ENCODE data around the gene GABPB2. TPM values are rescaled to one million over a fixed set of nuclear protein-coding genes. Genes with fewer than 3 reads are reported as not detected.

GABPB2 gene
- polyA plus RNA-seq, 3 donors: 2.2 to 14.0 (median 2.2) TPM

DNA sequence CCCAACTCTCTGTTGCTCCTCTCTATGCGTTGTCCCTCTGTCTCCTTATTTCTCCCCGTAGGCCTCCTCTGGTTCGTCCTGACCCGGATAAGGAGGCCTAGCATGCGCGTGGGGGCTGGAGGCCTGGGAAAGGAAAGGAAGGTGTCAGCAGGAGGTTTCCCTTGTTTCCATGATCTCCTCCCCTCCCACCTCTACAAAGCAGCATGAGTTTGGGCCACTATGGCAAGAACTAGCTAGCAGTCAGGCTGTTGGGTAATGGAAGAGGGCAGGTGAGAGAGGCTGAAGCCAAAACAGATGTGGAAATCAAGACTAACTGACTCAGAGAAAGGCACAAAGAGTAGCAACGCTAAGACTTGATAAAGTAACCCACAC, 76.6 kb downstream of the GABPB2 start:
- peak overlapping the region in 3 of 7 donors; percentile 37 to 83 (median 37) for H3K27ac Mint-ChIP-seq
- 0% methylated on average over 1 of the region's 7 CpGs for WGBS (ENCODE audit: insufficient coverage)
- intact Hi-C loops (cut with micrococcal nuclease): no loop called here

DNA sequence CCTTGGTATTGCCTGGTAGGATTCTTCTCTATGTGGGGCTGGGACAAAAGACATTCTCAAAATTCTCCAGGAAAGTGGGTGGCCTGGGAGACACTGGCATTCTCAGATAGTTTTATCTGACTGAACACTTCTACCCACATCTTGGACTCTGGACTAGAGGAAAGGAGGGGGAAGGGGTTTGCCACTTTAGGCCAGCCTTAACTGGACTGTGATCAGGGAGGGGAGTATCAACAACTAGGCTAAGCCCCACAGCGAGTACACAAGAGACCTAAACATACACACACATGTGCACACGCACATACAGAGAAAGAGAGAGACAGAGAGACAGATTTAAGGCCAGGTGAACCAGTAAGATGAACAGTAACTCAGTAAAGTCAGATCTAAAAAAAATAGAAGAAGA, 77.1 kb downstream of the GABPB2 start:
- Histone ChIP-seq H3K9ac (ENCODE audit: insufficient read depth, low read length, poor library complexity, severe bottlenecking) (no peak overlapping the region), H2AFZ (ENCODE audit: insufficient read depth, low read depth, low read length, poor library complexity, severe bottlenecking) (peak overlapping the region; percentile 99)

More for the DNA sequence above, 76.6 kb downstream of the GABPB2 start:
- H3K27me3 Mint-ChIP-seq (ENCODE audit: low read depth in 3 of 3): peaks cover 30 to 43% (median 34%) of the 10 kb centered on the region in 3 donors
- DNase-seq: no peak
- Histone ChIP-seq H3K4me1 (ENCODE audit: control insufficient read depth in 1 of 2, insufficient read depth in 2 of 2, low read length in 2 of 2) (peaks cover 13 to 23% of the 10 kb centered on the region in 2 donors), H4K20me1 (ENCODE audit: insufficient read depth, low read length) (no peaks in the 10 kb centered on the region), H3K9me3 (replicated peaks in 1 of 2; ENCODE audit: control insufficient read depth in 1 of 2, insufficient read depth in 1 of 2, low read length in 2 of 2) (no peaks in the 10 kb centered on the region), H3K27me3 (ENCODE audit: control insufficient read depth in 2 of 2, insufficient read depth in 2 of 2, low read length in 2 of 2) (peaks cover 2 to 19% of the 10 kb centered on the region in 2 donors), H3K4me2 (replicated peaks; ENCODE audit: extremely low read depth, low read length, poor library complexity, severe bottlenecking) (peak overlapping the region; percentile 100), H2AFZ (ENCODE audit: insufficient read depth, low read depth, low read length, poor library complexity, severe bottlenecking) (peak overlapping the region; percentile 99), H3K79me2 (ENCODE audit: insufficient read depth, low read length) (no peaks in the 10 kb centered on the region), H3K36me3 (replicated peaks in 1 of 2; ENCODE audit: control insufficient read depth in 1 of 2, insufficient read depth in 2 of 2, low read length in 2 of 2) (no peaks in the 10 kb centered on the region), H3K27ac (ENCODE audit: low read depth in 1 of 2, low read length in 2 of 2) (no peak overlapping the region), H3K9ac (ENCODE audit: insufficient read depth, low read length, poor library complexity, severe bottlenecking) (peak overlapping the region; percentile 49), H3K4me3 (replicated peaks in 1 of 3; ENCODE audit: low read depth in 2 of 3, low read length in 3 of 3) (peak overlapping the region; percentile 59 to 93 (median 64))
- TF ChIP-seq, protein P1, sequence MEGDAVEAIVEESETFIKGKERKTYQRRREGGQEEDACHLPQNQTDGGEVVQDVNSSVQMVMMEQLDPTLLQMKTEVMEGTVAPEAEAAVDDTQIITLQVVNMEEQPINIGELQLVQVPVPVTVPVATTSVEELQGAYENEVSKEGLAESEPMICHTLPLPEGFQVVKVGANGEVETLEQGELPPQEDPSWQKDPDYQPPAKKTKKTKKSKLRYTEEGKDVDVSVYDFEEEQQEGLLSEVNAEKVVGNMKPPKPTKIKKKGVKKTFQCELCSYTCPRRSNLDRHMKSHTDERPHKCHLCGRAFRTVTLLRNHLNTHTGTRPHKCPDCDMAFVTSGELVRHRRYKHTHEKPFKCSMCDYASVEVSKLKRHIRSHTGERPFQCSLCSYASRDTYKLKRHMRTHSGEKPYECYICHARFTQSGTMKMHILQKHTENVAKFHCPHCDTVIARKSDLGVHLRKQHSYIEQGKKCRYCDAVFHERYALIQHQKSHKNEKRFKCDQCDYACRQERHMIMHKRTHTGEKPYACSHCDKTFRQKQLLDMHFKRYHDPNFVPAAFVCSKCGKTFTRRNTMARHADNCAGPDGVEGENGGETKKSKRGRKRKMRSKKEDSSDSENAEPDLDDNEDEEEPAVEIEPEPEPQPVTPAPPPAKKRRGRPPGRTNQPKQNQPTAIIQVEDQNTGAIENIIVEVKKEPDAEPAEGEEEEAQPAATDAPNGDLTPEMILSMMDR (IDR thresholded peaks at IDR 0.05): no peak
- H3K4me3 Mint-ChIP-seq: peak overlapping the region; percentile 93 to 100
- peaks cover 0 to 3% (median 0%) of the 10 kb centered on the region in 7 donors for H3K9me3 Mint-ChIP-seq
- peaks cover 24% of the 10 kb centered on the region for H3K4me1 Mint-ChIP-seq
- peaks cover 0 to 4% of the 10 kb centered on the region in 2 donors for H3K36me3 Mint-ChIP-seq

More for the DNA sequence above, 77.1 kb downstream of the GABPB2 start:
- H3K79me2 ChIP-seq (ENCODE audit: insufficient read depth, low read length): no peaks in the 10 kb centered on the region
- Mint-ChIP-seq H3K4me3 (peak overlapping the region in 1 of 2 donors; percentile 43), H3K27ac (no peak overlapping the region), H3K36me3 (peaks cover 0 to 4% of the 10 kb centered on the region in 2 donors), H3K9me3 (peaks cover 0 to 3% (median 0%) of the 10 kb centered on the region in 7 donors), H3K27me3 (ENCODE audit: low read depth in 3 of 3) (peaks cover 30 to 43% (median 33%) of the 10 kb centered on the region in 3 donors), H3K4me1 (peaks cover 24% of the 10 kb centered on the region)
- intact Hi-C loops (cut with micrococcal nuclease): no loop called here
- H3K27ac ChIP-seq (ENCODE audit: low read depth in 1 of 2, low read length in 2 of 2): no peak overlapping the region
- H3K9me3 ChIP-seq (replicated peaks in 1 of 2; ENCODE audit: control insufficient read depth in 1 of 2, insufficient read depth in 1 of 2, low read length in 2 of 2): no peaks in the 10 kb centered on the region
- no peaks in the 10 kb centered on the region for H4K20me1 ChIP-seq (ENCODE audit: insufficient read depth, low read length)
- WGBS (ENCODE audit: insufficient coverage): no CpG with 5 or more reads among the region's 2 CpGs
- TF ChIP-seq, protein P1 (IDR thresholded peaks at IDR 0.05): no peak
- H3K4me1 ChIP-seq (ENCODE audit: control insufficient read depth in 1 of 2, insufficient read depth in 2 of 2, low read length in 2 of 2): peaks cover 13 to 23% of the 10 kb centered on the region in 2 donors
- H3K4me2 ChIP-seq (replicated peaks; ENCODE audit: extremely low read depth, low read length, poor library complexity, severe bottlenecking): no peak overlapping the region
- no peak for DNase-seq
- H3K27me3 ChIP-seq (ENCODE audit: control insufficient read depth in 2 of 2, insufficient read depth in 2 of 2, low read length in 2 of 2): peaks cover 2 to 19% of the 10 kb centered on the region in 2 donors
- H3K4me3 ChIP-seq (replicated peaks in 1 of 3; ENCODE audit: low read depth in 2 of 3, low read length in 3 of 3): no peak overlapping the region
- no peaks in the 10 kb centered on the region for H3K36me3 ChIP-seq (replicated peaks in 1 of 2; ENCODE audit: control insufficient read depth in 1 of 2, insufficient read depth in 2 of 2, low read length in 2 of 2)

All from CD14-positive monocyte (primary cell).